Breast epithelium (tissue), 3 donors: ENCODE results near the gene SMIM43.

Source experiments
- POLR2A ChIP-seq: fragments of 450-650 bp; IDR thresholded peaks from one replicate; pipeline ENCODE4 v1.6.1; 2016; ENCODE audit warnings: antibody characterized with exemption, mild to moderate bottlenecking, moderate library complexity
- POLR2AphosphoS5 ChIP-seq, 3 donors: sonication (generic); formaldehyde crosslinking; IDR thresholded peaks; one replicate each; pipeline ENCODE4 v1.6.1; 2017; ENCODE audit warnings: antibody characterized with exemption in 3 of 3
- TF ChIP-seq, protein P1 (sequence below), 3 donors: fragments of 450-650 bp; IDR thresholded peaks; one replicate each; pipeline ENCODE4 v1.5.1; 2016 to 2017; ENCODE audit warnings: antibody characterized with exemption in 3 of 3, mild to moderate bottlenecking in 3 of 3, moderate library complexity in 3 of 3

DNA sequence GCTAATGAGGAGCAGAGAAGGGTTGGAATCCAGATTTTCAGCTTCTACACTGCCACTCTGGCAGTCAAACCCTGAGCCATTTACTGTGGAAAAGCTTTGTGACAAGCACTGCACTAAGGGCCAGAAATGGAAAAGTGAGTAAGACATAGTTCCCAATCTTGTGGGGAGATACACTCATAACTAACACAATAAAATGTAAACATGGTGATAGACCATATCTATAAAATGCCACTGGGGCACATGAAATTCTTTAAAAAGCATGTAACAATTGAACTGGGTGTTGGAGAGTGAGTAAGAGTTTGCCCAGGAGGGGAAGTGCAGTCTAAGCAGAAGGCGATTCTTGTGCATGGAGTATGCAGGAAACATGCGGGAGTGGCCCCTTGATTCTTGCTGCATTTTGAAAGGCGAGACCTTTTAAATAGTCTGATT is 36.2 kb downstream of the SMIM43 start:
- TF ChIP-seq, protein P1, sequence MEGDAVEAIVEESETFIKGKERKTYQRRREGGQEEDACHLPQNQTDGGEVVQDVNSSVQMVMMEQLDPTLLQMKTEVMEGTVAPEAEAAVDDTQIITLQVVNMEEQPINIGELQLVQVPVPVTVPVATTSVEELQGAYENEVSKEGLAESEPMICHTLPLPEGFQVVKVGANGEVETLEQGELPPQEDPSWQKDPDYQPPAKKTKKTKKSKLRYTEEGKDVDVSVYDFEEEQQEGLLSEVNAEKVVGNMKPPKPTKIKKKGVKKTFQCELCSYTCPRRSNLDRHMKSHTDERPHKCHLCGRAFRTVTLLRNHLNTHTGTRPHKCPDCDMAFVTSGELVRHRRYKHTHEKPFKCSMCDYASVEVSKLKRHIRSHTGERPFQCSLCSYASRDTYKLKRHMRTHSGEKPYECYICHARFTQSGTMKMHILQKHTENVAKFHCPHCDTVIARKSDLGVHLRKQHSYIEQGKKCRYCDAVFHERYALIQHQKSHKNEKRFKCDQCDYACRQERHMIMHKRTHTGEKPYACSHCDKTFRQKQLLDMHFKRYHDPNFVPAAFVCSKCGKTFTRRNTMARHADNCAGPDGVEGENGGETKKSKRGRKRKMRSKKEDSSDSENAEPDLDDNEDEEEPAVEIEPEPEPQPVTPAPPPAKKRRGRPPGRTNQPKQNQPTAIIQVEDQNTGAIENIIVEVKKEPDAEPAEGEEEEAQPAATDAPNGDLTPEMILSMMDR (IDR thresholded peaks at IDR 0.05) = no peak
- TF ChIP-seq POLR2A (no peak), POLR2AphosphoS5 (IDR thresholded peaks at IDR 0.05) (no peak)
